Tibial artery (tissue), 4 donors: Measurements from ENCODE around the gene CFAP53.
"Not testable (repeated sequence)": the region's sequence is repeated elsewhere in the genome, so short reads cannot be mapped to it uniquely, and the experiment has no call there.

ENCODE experiments used
- DNase-seq, 2 donors: peaks; one replicate each; pipeline ENCODE4 v3.0.0-alpha.2; 2019
- H3K27ac ChIP-seq, 2 donors: fragments of 200-600 bp; sonication (generic) in 1 of 2; 1 replicate in 1 of 2; 2 replicates in 1 of 2; pipeline ENCODE4 v1.5.1; 2018 to 2019; ENCODE audit warnings: mild to moderate bottlenecking in 1 of 2
- H3K27me3 ChIP-seq, 2 donors: fragments of 200-600 bp; sonication (generic) in 1 of 2; one replicate each; pipeline versions ENCODE4 v1.5.1 to v1.6.0; 2016 to 2019
- H3K36me3 ChIP-seq, 3 donors: fragments of 200-600 bp; sonication (generic) in 2 of 3; one replicate each; pipeline ENCODE4 v1.5.1; 2016 to 2019; ENCODE audit warnings: mild to moderate bottlenecking in 2 of 3
- H3K4me1 ChIP-seq, 4 donors: fragments of 200-600 bp; sonication (generic) in 2 of 4; 1 replicate in 3 of 4; 2 replicates in 1 of 4; pipeline ENCODE4 v1.5.1; 2016 to 2019
- H3K4me3 ChIP-seq, 2 donors: fragments of 200-600 bp; sonication (generic) in 1 of 2; 1 replicate in 1 of 2; 2 replicates in 1 of 2; pipeline ENCODE4 v1.5.1; 2018 to 2019; ENCODE audit warnings: mild to moderate bottlenecking in 2 of 2
- H3K9me3 ChIP-seq, 3 donors: fragments of 200-600 bp; sonication (generic) in 1 of 3; one replicate each; pipeline ENCODE4 v1.5.1; 2016 to 2019
- CTCF ChIP-seq, 2 experiments: fragments of 200-600 bp in 1 of 2; fragments of 450-650 bp in 1 of 2; IDR thresholded peaks; one replicate each; pipeline ENCODE4 v1.5.1; 2017 to 2019; ENCODE audit warnings: antibody characterized with exemption in 2 of 2, mild to moderate bottlenecking in 1 of 2, moderate library complexity in 1 of 2
- intact Hi-C: fragments of 100-400 bp; cut with DNase I; formaldehyde crosslinking; loops from one replicate; pipeline ENCODE4 v1.15.0; 2023; ENCODE audit warnings: low total_unique reads

Gene CFAP53

GRCh38 chr18:50293039-50293438, 26.7 kb upstream of the CFAP53 start:
- peaks cover 0 to 7% of the 10 kb centered on the region in 2 donors for H3K27me3 ChIP-seq
- no peak for DNase-seq

GRCh38 chr18:50289108-50289443, 22.8 kb upstream of the CFAP53 start:
- Histone ChIP-seq H3K27me3 (peaks cover 0 to 7% of the 10 kb centered on the region in 2 donors), H3K27ac (no peak overlapping the region), H3K4me1 (peaks cover 0 to 9% (median 7%) of the 10 kb centered on the region in 4 donors), H3K4me3 (no peak overlapping the region), H3K36me3 (peaks cover 0 to 20% (median 16%) of the 10 kb centered on the region in 3 donors), H3K9me3 (no peaks in the 10 kb centered on the region)
- no peak for TF ChIP-seq CTCF (IDR thresholded peaks at IDR 0.05)
- no peak for DNase-seq
- intact Hi-C loops: loop anchor here (5.0 to 10.0 kb wide), 3 partner anchors 474 to 906 kb away; partner anchors contain the start of genes ACAA2, MEX3C and RPL17

More at GRCh38 chr18:50293039-50293438, 26.7 kb upstream of the CFAP53 start:
- intact Hi-C loops: loop anchor here (5.0 kb wide), 1 partner anchor 79 kb away; no protein-coding TSS in a partner anchor
- TF ChIP-seq CTCF (IDR thresholded peaks at IDR 0.05): no peak
- Histone ChIP-seq H3K4me3 (no peak overlapping the region), H3K27ac (no peak overlapping the region), H3K36me3 (no peaks in the 10 kb centered on the region), H3K9me3 (no peaks in the 10 kb centered on the region), H3K4me1 (peaks cover 0 to 6% (median 2%) of the 10 kb centered on the region in 4 donors)

- not testable (repeated sequence) for H3K4me1 ChIP-seq, H3K9me3 ChIP-seq, H3K27me3 ChIP-seq, DNase-seq
- intact Hi-C loops: loop anchor here (5.0 to 10.0 kb wide), 3 partner anchors 474 to 906 kb away; partner anchors contain the start of genes ACAA2, MEX3C and RPL17
- Histone ChIP-seq H3K36me3 (peaks cover 4 to 26% (median 22%) of the 10 kb centered on the region in 3 donors), H3K4me3 (peak overlapping the region; percentile 70 to 91), H3K27ac (peak overlapping the region; percentile 90 to 91)
Measured at GRCh38 chr18:50288348-50289107, 22.2 kb upstream of the CFAP53 start.

GRCh38 chr18:50287441-50288347, 21.4 kb upstream of the CFAP53 start, which contains the start of gene CXXC1:
TSS of gene CXXC1 (minus strand) at chr18:50287692. CDS start at chr18:50287589, 103 bp downstream.
- peaks cover 0 to 7% of the 10 kb centered on the region in 2 donors for H3K27me3 ChIP-seq
- peak; percentile 44 to 63 for TF ChIP-seq CTCF (IDR thresholded peaks at IDR 0.05)
- H3K4me3 ChIP-seq: peak within 1 kb of the TSS; percentile 70 to 91
- peaks cover 0 to 9% (median 7%) of the 10 kb centered on the region in 4 donors for H3K4me1 ChIP-seq
- H3K27ac ChIP-seq: peak within 1 kb of the TSS; percentile 90 to 91
- H3K9me3 ChIP-seq: no peaks in the 10 kb centered on the region
- H3K36me3 ChIP-seq: peaks cover 4 to 34% (median 29%) of the 10 kb centered on the region in 3 donors
- intact Hi-C loops: loop anchor here (5.0 to 10.0 kb wide), 3 partner anchors 473 to 907 kb away; partner anchors contain the start of genes ACAA2, MEX3C and RPL17
- peak; percentile 97 to 98 for DNase-seq

GRCh38 chr18:50287028-50287440, 20.7 kb upstream of the CFAP53 start:
- TF ChIP-seq CTCF (IDR thresholded peaks at IDR 0.05): no peak
- Histone ChIP-seq H3K4me3 (peak overlapping the region; percentile 70 to 91), H3K9me3 (no peaks in the 10 kb centered on the region), H3K4me1 (peaks cover 0 to 13% (median 10%) of the 10 kb centered on the region in 4 donors), H3K27me3 (peaks cover 0 to 7% of the 10 kb centered on the region in 2 donors), H3K36me3 (peaks cover 4 to 40% (median 33%) of the 10 kb centered on the region in 3 donors), H3K27ac (peak overlapping the region; percentile 90 to 91)
- DNase-seq: no peak
- intact Hi-C loops: loop anchor here (5.0 to 10.0 kb wide), 3 partner anchors 472 to 908 kb away; partner anchors contain the start of genes ACAA2, MEX3C and RPL17
